ENCODE measurements around the gene ADAM12.

DNA sequence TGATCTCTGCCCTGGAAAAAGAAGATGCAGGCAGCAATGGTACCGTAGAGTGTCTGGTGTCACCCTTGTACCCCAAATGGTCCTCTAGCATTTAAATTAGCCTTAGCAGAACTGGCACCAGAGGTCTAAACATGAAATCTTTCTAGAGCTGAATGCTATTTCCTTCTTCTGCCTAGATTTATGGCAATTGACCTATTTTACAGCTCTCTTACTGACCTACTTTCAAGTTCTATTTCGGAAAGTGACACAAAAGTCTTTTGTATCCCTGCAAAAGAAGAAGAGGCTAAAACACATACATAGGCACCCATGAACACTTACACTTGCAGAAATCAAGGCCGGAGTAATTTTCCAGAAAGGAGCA lies 10.1 kb upstream of the ADAM12 start:
- no peak for TF ChIP-seq PTBP1 (IDR thresholded peaks at IDR 0.05; ENCODE audit: low read depth, low read length)
- TF ChIP-seq, protein P1, sequence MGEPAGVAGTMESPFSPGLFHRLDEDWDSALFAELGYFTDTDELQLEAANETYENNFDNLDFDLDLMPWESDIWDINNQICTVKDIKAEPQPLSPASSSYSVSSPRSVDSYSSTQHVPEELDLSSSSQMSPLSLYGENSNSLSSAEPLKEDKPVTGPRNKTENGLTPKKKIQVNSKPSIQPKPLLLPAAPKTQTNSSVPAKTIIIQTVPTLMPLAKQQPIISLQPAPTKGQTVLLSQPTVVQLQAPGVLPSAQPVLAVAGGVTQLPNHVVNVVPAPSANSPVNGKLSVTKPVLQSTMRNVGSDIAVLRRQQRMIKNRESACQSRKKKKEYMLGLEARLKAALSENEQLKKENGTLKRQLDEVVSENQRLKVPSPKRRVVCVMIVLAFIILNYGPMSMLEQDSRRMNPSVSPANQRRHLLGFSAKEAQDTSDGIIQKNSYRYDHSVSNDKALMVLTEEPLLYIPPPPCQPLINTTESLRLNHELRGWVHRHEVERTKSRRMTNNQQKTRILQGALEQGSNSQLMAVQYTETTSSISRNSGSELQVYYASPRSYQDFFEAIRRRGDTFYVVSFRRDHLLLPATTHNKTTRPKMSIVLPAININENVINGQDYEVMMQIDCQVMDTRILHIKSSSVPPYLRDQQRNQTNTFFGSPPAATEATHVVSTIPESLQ (CRISPR knock-in tag; IDR thresholded peaks at IDR 0.05) = no peak

All from K562 (cell line).